Gastroesophageal sphincter (tissue), 4 donors: ENCODE measurements around the gene FLNA. TPM values are rescaled to one million over a fixed set of nuclear protein-coding genes. Genes with fewer than 3 reads are reported as not detected.
A peak's percentile ranks its signal among the peaks of the same experiment; 100 is the strongest.

Experiments used
- ATAC-seq: fragments of 150-250 bp; one replicate; pipeline ENCODE4 v1.9.1; 2016; ENCODE audit warnings: mild to moderate bottlenecking, moderate library complexity
- H3K27ac ChIP-seq, 4 donors: fragments of 200-600 bp; sonication (generic) in 3 of 4; 1 replicate in 3 of 4; 2 replicates in 1 of 4; pipeline ENCODE4 v1.5.1; 2016 to 2019
- H3K27me3 ChIP-seq: fragments of 200-600 bp; sonication (generic); one replicate; pipeline ENCODE4 v1.5.1; 2019
- H3K36me3 ChIP-seq, 2 donors: fragments of 200-600 bp; sonication (generic); one replicate each; pipeline ENCODE4 v1.5.1; 2019; ENCODE audit warnings: control low read depth in 1 of 2
- H3K4me1 ChIP-seq, 3 donors: fragments of 200-600 bp; sonication (generic); 1 replicate in 2 of 3; 2 replicates in 1 of 3; pipeline ENCODE4 v1.5.1; 2016 to 2019; ENCODE audit warnings: control low read depth in 2 of 3
- H3K4me3 ChIP-seq, 2 donors: fragments of 200-600 bp; sonication (generic); one replicate each; pipeline ENCODE4 v1.5.1; 2019; ENCODE audit warnings: mild to moderate bottlenecking in 1 of 2, moderate library complexity in 1 of 2
- H3K9me3 ChIP-seq, 3 donors: fragments of 200-600 bp; sonication (generic); one replicate each; pipeline ENCODE4 v1.5.1; 2017 to 2019; ENCODE audit warnings: control low read depth in 2 of 3
- CTCF ChIP-seq, 4 experiments: fragments of 200-600 bp in 2 of 4; fragments of 450-650 bp in 2 of 4; sonication (generic) in 1 of 4; IDR thresholded peaks; one replicate each; pipeline ENCODE4 v1.5.1; 2017 to 2019; ENCODE audit warnings: antibody characterized with exemption in 4 of 4, mild to moderate bottlenecking in 2 of 4, moderate library complexity in 2 of 4
- EP300 ChIP-seq: sonication (generic); formaldehyde crosslinking; IDR thresholded peaks from one replicate; pipeline ENCODE4 v1.6.1; 2017; ENCODE audit warnings: antibody characterized with exemption, mild to moderate bottlenecking
- POLR2A ChIP-seq, 2 donors: fragments of 450-650 bp; IDR thresholded peaks; one replicate each; pipeline ENCODE4 v1.6.1; 2017; ENCODE audit warnings: antibody characterized with exemption in 2 of 2, mild to moderate bottlenecking in 2 of 2, moderate library complexity in 1 of 2
- POLR2AphosphoS5 ChIP-seq: sonication (generic); formaldehyde crosslinking; IDR thresholded peaks from one replicate; pipeline ENCODE4 v1.6.1; 2017; ENCODE audit warnings: antibody characterized with exemption
- WGBS, 2 donors: methylation state at CpG; one replicate each; pipeline ENCODE4 v1.1.5; 2018; ENCODE audit warnings: low coverage in 1 of 2; 5-methylcytosine and 5-hydroxymethylcytosine counted together
- total RNA-seq, 4 donors: library from RNA; depleted of rRNA; stranded (reverse); fragments of >200 nt; gene quantifications; one replicate each; pipeline ENCODE4 v1.1.0, GENCODE V29; 2016

FLNA gene
- total RNA-seq, 4 donors from 2014 or later = 7,815 to 15,318 (median 8,757) TPM

- H3K4me1 ChIP-seq = peaks cover 0 to 61% (median 13%) of the 10 kb centered on the region in 3 donors
- no peak for ATAC-seq
Observed at GRCh38 chrX:154370300-154371016, 4.0 kb downstream of the FLNA start.

GRCh38 chrX:154369449-154370299, 4.8 kb downstream of the FLNA start:
- TF ChIP-seq EP300 (no peak), CTCF (IDR thresholded peaks at IDR 0.05) (no peak), POLR2AphosphoS5 (peak; percentile 72), POLR2A (IDR thresholded peaks at IDR 0.05) (peak; percentile 15 to 43)
- Histone ChIP-seq H3K9me3 (no peaks in the 10 kb centered on the region), H3K36me3 (peaks cover 0 to 46% of the 10 kb centered on the region in 2 donors), H3K27me3 (no peaks in the 10 kb centered on the region), H3K4me3 (peak overlapping the region; percentile 63 to 74), H3K4me1 (peaks cover 0 to 69% (median 13%) of the 10 kb centered on the region in 3 donors), H3K27ac (peak overlapping the region; percentile 94 to 99 (median 96))
- 0% methylated on average over 1 of the region's 13 CpGs; no CpG with 5 or more reads in 1 of the 2 donors for WGBS, 2 donors
- ATAC-seq = peak; percentile 60

More at GRCh38 chrX:154370300-154371016, 4.0 kb downstream of the FLNA start:
- Histone ChIP-seq H3K36me3 (peaks cover 0 to 38% of the 10 kb centered on the region in 2 donors), H3K27ac (peak overlapping the region; percentile 94 to 99 (median 96)), H3K27me3 (no peaks in the 10 kb centered on the region), H3K4me3 (peak overlapping the region; percentile 63 to 74), H3K9me3 (no peaks in the 10 kb centered on the region)
- no CpG with 5 or more reads among the region's 63 CpGs for WGBS, 2 donors
- no peak for TF ChIP-seq EP300
- TF ChIP-seq POLR2A (IDR thresholded peaks at IDR 0.05) = no peak
- TF ChIP-seq POLR2AphosphoS5 = no peak
- TF ChIP-seq CTCF (IDR thresholded peaks at IDR 0.05) = no peak

- peaks cover 0 to 73% (median 13%) of the 10 kb centered on the region in 3 donors for H3K4me1 ChIP-seq
- peak; percentile 53 for ATAC-seq
- H3K27ac ChIP-seq = peak overlapping the region; percentile 94 to 99 (median 96)
- no CpG with 5 or more reads among the region's 16 CpGs for WGBS, 2 donors
- H3K36me3 ChIP-seq = peaks cover 0 to 54% of the 10 kb centered on the region in 2 donors
- no peaks in the 10 kb centered on the region for H3K9me3 ChIP-seq
- peak overlapping the region; percentile 53 to 74 for H3K4me3 ChIP-seq
- H3K27me3 ChIP-seq = no peaks in the 10 kb centered on the region
- TF ChIP-seq EP300 = no peak
- TF ChIP-seq POLR2AphosphoS5 = peak; percentile 42
- peak; percentile 11 to 35 for TF ChIP-seq POLR2A (IDR thresholded peaks at IDR 0.05)
Observed at GRCh38 chrX:154368630-154369448, 5.6 kb downstream of the FLNA start.

GRCh38 chrX:154367474-154368308, 6.7 kb downstream of the FLNA start:
- ATAC-seq = no peak
- Histone ChIP-seq H3K27ac (peak overlapping the region; percentile 94 to 99 (median 96)), H3K36me3 (peaks cover 0 to 63% of the 10 kb centered on the region in 2 donors), H3K4me1 (peaks cover 0 to 72% (median 11%) of the 10 kb centered on the region in 3 donors), H3K27me3 (no peaks in the 10 kb centered on the region), H3K9me3 (no peaks in the 10 kb centered on the region), H3K4me3 (peak overlapping the region; percentile 53 to 74)
- TF ChIP-seq POLR2A (IDR thresholded peaks at IDR 0.05) = no peak
- TF ChIP-seq EP300 = no peak
- no peak for TF ChIP-seq CTCF (IDR thresholded peaks at IDR 0.05)
- TF ChIP-seq POLR2AphosphoS5 = no peak
- WGBS, 2 donors = no CpG with 5 or more reads among the region's 31 CpGs
